Activated CD4-positive, alpha-beta T cell treated with anti-CD3 and anti-CD28 coated beads, Interleukin-2, amount 50 U/mL, for 48 hours (primary cell): ENCODE results near the gene LCA5L.
A peak's percentile ranks its signal among the peaks of the same experiment; 100 is the strongest.
"Not testable (repeated sequence)": the region's sequence is repeated elsewhere in the genome, so short reads cannot be mapped to it uniquely, and the experiment has no call there.

Experiments
- DNase-seq, 2 experiments: peaks; one replicate each; pipeline ENCODE4 v3.0.0-alpha.2; 2020

Gene LCA5L

DNA sequence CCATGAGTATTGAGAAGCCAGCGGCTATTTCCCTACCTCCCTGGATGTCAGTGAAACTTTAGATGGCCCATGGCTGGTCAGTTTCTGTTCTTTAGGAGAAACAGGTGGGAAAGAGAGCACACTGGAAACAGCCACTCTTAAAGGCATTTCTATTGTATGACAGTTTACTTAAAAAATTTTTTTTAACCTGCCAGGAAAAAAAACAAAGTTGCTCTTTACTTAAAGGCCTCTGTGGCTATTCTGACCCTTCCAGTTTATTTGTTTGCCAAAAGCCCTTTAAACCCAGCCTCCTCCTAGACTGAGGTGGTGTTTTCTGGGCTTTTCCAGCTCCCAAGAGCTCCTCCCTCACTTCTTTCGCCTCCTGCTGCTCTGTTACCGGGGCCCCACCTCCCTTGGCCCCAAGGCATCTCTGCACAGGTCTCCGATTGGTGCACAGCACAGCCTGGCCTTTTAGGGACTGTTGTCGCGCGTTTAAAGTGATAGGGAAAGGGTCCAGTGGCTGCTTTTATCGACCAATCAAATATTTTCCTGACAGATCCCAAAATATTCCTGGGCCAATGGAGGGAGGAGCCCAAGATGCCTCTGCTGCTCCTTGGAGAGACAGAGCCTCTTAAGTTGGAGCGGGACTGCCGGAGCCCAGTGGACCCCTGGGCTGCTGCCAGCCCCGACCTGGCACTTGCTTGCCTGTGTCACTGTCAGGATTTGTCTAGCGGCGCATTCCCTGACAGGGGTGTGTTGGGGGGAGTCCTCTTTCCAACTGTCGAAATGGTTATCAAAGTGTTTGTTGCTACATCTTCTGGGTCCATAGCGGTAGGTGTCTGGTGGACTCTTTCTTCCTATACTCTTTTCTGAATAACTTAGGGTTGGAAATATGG, 6.0 kb upstream of the LCA5L start, which contains the start of gene SH3BGR:
SH3BGR (plus strand) TSS at position 639 of the 875 bp plus-strand sequence; CDS start at position 766, 127 bp downstream.
- DNase-seq: no peak

DNA sequence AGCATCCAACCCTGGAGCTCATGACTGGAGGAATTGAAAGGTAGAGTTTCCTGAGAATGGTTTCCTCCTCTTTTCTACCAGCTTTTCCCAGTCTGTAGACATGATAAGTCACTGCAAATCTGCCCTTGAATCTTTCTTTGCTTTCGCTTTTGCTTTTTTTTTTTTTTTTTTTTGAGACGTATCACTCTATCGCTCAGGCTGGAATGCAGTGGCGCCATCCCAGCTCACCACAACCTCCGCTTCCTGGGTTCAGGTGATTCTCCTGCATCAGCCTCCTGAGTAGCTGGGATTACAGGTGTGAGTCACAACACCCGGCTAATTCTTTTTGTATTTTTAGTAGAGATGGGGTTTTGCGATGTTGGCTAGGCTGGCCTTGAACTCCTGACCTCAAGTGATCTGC, 1.7 kb upstream of the LCA5L start:
- DNase-seq: no peak

DNA sequence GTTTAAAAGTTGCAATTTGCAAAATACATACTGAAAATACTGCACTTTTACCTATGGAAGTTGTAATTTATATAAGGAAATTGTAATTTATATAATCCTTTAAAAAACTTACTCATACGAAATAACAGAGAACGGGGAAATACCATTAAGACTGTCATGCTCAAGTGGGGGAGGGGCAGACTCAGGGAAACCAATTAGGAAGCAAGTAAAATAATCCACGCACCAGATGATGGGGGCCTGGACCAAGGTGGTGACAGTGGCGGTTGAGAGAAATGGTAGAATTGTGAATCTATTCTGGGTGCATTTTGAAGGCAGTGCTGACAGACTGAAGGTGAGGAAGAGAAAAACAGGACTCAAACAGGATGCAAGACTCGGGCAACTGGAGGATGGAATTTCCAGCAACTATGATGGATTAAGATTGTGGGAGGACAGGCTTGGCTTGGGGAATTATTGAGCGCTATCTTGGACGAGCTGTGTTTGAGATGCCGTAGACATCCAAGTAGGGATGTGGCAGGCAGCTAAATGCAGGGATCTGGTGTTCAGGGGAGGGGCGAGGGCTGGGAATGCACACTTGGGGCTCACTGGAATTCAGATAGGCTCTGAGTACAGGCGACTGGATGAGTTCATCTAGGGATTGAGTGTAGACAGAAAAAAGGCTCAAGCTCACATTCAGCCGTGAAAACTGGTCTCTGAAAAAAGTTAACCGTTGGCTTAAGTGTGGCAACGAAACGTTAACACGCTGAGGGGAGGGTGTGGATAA, 977 bp downstream of the LCA5L start:
- no peak for DNase-seq

DNA sequence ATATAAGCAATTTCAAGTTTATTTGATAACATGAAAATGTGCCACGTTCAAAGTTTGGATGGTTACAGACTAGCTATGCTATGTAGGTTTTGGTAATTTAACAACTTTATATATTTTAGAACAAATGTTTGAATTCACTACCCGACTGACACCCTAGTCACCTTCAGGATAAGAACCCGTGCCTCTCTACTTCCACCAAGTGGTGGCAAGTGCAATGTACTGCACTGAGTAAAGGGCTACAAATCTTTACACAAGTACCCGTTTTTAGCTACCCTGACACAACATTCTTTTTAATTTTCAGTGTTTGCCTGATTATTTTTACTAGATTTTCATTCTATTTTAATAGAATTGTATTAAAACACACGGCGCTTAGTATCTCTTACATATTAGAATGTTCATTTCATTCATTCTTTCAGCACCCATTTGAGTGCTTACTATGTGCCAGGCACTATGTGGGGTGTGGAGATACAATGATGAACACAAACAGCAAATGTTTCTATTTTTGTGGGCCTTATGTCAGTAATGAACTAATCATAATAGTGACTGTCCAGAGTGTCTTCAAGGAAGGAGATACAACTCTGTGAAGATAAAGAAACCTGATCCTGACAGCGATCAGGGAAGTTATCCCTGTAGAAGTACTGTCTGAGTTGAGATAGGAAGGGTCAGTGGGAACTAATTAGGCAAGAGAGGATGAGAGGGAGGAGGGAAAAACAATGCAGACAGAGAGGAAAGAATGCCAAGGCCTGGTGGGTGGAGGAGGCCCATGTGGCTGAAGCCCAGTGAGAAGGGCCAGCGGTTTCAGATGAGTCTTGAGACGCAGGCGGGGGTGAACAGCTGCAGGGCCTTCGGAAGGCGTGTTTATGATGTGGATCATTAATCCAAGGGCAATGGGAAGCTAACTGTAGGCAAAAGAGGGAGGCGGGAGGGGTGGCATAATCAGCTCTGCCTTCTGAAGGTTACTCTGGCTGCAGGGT, 3.8 kb downstream of the LCA5L start:
- peak in 1 of 2 experiments; percentile 23 for DNase-seq

DNA sequence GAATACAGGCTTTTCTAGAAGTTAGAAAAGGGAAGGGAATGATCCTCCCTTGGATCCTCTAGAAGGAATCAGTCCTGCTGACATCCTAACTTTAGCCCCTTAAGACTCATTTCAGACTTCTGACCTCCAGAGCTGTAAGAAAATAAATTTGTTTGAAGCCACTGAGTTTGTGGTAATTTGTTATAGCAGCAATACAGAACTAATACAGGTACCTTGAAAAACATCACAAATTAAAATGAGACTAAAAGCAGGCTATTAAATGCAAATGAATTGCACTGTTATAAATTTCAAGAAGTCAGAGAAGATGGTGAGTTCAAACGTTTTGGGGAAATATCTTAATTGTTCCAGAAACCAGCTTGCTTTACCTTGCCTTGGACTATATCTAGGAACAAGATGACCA, 6.3 kb downstream of the LCA5L start:
- DNase-seq: no peak

DNA sequence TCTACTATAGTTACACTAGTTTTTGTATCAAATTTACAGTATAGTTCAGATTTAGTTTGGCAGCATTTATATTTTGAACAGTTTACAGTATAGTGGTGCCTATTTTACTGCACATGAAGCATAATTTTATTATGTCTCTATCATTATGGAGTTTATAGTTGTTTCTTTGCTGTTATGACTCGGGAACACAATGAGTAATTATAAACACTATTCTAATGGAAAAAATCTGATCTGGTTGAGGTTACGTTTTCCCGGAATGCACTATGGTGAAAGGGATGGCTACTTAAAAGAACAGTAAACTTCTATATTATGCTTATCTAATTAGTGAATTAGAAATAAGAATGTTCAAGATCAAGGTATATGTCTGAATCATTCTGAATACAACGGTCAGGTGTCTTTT, 10.6 kb downstream of the LCA5L start:
- no peak for DNase-seq

DNA sequence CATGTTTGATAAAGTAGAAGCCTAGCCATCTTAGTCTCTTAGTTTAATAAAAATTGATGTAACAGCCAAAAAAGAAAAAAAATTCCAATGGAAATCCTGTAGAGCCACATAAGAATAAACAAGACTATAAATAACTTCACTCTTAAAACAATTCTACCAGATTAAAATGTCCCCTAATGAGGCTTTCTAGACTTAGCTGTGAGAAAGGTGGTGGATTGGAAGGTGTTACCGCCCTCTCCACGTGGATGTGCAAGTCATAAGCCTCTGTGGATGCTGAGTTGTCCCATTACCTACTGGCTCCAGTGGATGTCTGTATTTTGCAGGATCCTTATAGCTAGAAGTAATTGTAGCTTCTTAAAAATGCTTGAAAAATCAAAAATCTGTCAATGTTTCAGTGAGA, 14.6 kb downstream of the LCA5L start:
- no peak for DNase-seq

DNA sequence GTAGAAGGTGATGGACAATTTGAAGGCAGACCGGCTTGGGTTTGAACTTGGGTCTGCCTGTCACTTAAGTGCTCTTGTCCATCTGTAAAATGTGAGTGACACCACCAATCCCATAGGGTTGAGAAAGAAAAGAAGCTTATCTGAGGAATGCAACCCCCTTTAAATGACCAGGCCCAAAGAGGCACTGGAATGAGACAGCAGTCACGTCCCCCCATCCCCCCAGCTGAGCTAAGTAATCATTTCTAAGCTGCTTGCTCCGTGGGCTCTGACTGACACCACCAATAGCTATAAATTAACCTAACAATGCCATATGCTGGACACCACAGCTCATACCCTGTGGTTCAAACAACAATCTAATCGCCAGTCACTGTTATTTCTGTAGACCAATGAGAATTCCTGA, 15.1 kb downstream of the LCA5L start:
- DNase-seq: no peak

DNA sequence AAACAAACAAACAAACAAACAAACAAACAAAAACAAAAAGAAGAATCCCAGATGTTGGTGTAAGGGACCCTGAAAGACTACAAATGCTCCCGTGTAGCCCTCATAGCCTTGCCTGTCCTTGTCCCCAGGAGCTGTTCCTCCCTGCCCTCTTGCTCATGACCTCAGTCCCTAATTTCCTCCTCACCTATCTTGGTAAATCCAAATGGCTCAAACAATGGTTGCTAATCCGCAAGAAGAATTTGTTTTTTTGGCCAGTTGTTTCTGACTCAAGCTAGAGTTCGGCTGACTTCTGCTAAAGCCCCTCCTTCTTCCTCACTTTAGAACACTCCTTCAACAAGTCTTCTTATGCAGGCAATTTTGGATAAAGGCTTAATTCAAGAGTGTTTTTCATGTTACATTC, 15.6 kb downstream of the LCA5L start:
- DNase-seq: no peak

DNA sequence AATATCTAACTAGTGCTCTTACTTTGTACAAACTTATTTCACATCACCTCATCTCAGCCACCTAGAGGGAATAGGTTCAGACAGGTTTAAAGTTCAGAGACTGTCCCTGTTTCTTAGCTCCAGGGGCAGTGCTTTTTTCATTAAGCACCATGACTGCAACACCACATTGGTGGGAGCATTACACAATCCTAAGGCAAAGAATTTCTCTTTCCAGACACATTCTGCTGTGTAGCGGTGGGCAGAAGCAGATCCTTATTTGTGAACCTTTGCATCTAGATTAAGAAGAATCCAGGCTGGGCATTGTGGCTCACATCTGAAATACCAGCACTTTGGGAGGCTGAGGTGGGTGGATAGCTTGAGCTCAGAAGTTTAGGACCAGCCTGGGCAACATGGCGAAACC, 16.1 kb downstream of the LCA5L start:
- DNase-seq: no peak

DNA sequence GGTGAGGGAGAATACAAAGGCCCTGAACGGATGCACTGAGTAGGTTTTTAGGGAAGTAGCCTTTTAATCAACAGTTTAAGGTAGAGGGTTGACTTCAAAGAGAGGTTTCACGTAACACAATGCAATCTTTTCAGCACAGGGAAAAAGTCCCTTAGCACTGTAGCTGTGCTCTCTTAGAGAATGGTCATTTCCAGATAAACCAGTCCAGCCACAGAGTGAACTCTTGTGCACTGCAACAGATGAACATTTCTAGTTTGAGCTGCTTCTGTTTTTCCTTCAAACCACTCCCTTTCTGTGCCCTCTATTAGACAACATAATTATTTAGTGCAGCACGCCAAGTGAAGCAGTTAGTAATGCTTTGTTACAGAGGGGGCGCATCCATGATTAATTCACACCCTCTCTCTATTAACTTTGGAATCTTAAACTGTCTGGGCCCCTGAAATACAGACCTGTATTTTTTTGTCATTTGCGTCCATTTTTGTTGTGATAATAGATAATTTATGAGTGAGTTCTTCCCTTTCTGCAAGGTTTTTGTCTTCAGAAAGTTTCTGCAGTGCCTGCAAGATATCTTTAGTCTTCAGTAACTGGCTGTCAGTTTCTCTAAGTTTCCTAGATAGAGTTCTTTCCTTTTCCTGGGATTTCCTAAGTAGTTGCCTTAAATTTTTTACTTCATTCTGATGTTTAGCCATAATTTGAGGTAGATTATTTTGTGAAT, 22.9 kb downstream of the LCA5L start:
- no peak for DNase-seq

DNA sequence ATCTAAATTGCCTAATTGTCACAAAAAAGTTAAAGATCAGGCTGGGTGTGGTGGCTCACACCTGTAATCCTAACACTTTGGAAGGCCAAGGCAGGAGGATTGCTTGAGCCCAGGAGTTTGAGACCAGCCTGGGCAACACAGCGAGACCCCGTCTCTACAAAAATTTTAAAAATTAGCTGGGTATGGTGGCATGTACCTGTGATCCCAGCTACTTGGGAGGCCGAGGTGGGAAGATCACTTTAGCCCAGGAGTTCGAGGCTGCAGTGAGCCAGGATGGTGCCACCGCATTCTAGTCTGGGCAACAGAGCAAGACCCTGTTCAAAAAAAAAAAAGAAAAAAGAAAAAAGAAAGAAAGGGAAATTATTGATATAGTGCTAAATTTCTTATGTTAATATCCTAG, 26.4 kb downstream of the LCA5L start:
- not testable (repeated sequence) for DNase-seq

DNA sequence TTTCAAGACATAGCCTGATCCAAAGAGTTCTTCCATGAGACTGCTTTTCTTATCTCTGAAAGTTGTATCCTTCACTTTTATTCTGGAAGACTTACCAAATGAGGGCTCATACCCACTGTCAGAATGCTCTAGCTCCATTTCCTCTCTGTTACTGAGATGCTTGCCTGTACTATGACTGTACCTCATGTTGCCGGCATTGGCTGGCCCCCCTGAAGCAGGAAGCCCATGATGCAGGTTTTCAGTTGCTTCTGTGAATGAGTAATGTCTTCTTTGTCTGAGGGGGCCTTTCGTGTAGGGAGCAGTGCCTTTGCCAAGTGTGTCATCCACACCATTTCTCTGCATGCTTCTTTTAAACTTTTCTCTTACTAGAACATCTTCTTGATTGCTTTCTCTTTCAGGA, 39.5 kb downstream of the LCA5L start:
- no peak for DNase-seq

DNA sequence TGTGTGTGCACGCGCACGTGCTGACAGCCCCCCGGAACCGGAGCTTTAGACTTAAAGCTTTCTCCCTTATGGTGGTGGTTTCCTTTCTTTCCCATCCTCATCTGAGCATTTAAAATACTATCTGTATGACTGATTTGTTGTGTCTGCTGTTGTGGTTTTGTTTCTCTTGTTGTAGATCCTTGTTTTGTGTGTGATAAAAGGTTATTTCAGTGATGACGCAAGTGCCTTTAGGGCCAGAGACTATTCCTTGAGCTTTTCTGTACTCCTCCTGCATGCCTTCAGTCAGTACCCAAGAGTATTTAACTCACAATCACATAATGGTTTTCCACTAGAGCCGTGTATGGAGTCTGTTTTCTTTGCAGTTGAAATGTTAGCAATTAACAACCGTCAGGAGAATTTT, 45.4 kb downstream of the LCA5L start:
- DNase-seq: no peak

DNA sequence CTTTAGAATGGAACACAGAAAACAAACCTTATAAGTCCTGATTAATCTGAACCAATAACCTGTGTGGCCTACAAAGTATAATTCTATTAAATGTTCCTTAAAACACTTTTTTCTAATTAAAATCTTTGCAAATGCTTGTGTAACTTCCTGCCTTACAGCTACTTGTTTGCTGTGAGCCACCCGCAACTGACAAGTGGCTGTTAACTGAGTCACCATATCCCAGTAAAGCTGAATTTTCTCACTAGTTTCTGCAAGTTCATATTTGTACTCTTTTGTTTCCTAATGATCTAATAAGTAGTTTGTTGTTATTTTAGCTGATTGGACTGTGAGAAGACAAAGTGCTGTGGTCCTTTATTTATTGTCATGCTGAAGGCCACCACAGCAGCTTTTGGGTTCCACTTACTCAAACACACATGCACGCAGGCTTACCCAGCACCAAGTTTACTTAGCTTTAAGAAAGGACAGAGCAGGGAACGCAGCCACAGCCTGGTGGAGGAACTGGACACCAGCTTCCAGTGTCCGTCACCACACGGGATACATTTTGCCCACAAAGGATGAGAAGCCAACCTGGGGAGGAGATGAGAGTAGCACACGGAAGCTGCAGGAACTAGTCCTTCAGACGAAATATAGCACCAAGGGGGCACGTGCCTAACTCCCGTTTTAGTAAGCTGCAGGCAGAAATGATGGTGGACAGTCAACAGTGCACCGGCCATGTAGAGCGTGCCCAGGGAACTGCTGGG, 47.8 kb downstream of the LCA5L start:
- DNase-seq: no peak

DNA sequence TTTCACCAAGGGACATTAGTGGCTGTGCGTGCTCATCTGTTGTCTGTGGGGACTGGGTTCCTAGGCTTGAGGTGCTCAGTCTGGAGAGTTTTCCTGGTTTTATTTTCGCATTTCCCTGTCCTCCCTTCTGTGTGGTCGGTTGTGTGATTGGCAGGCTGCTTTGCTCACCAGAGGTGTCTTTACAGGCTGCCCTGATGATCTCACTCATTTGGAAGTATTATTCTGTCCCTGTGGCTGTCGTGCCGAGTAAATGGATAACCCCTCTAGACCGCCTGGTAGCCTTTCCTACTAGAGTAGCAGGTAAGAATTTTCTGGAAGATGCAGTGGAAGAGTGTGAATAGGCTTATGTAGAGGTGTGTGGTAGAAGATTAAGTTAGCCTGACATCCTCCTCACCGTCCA, 52.6 kb downstream of the LCA5L start:
- no peak for DNase-seq

DNA sequence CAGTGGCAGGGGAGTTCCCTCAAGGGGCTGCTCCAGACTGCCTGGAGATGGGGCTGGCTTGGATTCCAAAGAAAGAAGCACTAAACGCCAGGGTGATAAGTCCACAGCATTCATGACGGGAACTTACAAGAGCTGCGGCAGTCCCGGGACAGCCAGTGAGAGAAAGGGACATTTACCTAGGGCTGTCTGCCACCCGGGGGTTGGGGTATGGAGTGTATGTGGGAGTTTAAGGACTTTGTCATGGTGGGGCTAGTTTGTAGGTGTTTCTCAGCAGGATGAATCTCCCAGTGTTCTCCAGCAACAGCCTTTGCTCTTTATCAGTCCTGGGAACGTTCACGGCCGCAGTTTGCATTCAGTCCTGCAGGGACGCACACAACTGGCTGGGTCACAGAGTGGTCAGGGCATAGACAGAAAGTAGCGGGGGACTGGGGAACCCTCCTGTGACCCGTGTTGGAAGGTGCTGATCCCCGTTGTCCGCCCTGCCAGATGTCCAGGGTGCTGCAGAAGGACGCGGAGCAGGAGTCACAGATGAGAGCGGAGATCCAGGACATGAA, 55.3 kb downstream of the LCA5L start:
- DNase-seq: no peak

DNA sequence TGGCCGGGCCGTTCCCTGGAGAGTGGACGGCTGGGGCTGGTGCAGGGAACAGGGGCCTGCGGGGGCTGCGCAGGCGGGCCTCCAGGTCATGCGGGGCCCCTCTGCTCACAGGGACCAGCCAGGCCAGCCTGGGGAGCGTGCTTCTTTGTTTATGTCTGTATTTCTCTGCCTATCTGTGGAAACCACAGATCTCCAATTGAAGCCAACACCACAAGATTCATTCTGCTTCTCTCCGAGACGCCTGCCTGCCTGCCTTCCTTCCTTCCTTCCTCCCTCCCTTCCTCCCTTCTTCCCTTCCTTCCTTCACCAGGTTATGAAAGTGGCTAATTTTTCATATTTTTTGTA, 56.8 kb downstream of the LCA5L start:
- no peak for DNase-seq

DNA sequence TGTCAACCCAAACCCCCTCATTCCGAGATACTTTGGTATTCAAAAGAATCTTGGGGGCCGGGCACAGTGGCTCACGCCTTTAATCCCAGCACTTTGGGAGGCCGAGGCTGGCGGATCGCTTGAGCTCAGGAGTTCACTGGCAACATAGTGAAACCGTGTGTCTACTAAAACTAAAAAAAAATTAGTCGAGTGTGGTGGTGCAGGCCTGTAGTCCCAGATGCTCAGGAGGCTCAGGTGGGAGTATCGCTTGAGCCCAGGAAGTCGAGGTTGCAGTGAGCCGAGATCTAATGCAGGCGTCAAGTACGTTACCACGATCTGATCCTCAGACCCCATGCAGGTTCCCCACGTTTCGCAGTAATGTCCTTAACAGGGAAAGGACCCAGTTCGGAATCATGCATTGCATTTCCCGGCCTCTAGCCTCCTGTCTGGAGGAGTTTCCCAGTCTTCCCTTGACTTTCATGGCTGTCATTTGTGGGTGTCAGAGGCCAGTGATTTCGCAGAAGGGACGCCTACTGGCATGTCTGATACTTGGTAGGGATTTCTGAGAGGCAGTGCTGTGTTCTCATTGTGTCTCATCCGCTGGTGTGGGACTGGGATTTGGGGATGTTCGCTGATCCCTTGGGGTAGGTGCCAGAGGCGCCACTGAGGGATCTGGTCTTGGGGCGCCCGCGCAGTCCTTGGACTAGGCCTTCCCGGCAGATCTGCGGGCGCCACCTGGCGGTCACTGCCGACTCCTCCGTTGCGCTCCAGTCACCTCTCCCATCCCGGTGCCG, 57.4 kb downstream of the LCA5L start:
- DNase-seq: peak; percentile 94 to 95

DNA sequence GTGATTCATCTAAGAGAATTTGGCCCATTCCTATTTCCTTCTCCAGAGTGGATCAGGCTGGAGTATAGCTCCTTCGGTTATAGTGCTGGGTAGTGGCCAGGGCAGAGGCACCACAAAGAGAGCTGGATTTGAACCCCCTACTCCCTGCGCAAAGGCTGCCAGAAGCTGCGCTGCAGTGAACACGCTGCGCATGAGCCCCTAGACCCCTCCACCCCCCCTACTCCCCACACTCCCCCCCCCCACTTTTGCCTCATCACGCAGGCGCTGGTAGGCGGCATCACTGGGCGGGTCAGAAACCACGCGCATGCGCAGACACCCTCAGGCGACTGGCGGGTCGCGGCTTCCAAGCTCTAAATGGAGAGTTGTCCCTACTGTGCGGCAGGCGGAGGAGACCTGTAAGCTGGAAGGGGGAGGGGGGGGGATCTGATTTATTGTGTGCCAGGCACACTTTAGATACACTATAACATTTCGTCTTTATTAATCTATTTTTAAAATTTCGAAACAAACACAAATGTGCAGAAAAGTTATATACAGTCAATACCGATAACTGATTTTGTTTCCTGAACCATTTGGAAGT, 58.0 kb downstream of the LCA5L start:
- peak; percentile 95 for DNase-seq
